GM18499 (cell line): ENCODE measurements around the gene KCTD5.
"Not testable (repeated sequence)": the region's sequence is repeated elsewhere in the genome, so short reads cannot be mapped to it uniquely, and the experiment has no call there.

Experiments
- ATAC-seq: cut with Tn5 transposase; IDR thresholded peaks from one replicate; pipeline ENCODE4 v1.9.1; 2021; ENCODE audit warnings: moderate number of reproducible peaks; ENCODE audit not compliant: insufficient read depth, unreplicated experiment

Gene KCTD5

DNA sequence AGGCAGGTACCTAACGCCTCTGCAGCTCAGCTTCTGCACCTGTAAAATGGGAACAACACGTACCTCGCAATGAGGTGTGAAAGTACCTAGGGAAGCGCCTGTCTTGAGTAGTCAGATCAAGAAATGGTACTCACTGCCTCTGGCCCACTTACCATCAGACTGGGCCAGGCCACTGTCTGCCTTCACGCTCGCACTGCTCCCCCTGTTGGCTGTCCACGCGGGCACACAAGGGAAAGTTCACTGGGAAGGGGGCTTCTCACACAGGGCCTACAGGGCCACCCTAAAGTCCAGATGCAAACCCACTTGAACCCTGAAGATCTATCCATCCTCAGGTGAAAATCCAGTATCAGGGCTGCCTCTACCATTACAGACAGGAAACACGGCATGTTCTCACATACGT lies 11.1 kb upstream of the KCTD5 start:
- ATAC-seq = not testable (repeated sequence)

GRCh38 chr16:2671741-2672140 lies 10.6 kb upstream of the KCTD5 start:
- no peak for ATAC-seq

DNA sequence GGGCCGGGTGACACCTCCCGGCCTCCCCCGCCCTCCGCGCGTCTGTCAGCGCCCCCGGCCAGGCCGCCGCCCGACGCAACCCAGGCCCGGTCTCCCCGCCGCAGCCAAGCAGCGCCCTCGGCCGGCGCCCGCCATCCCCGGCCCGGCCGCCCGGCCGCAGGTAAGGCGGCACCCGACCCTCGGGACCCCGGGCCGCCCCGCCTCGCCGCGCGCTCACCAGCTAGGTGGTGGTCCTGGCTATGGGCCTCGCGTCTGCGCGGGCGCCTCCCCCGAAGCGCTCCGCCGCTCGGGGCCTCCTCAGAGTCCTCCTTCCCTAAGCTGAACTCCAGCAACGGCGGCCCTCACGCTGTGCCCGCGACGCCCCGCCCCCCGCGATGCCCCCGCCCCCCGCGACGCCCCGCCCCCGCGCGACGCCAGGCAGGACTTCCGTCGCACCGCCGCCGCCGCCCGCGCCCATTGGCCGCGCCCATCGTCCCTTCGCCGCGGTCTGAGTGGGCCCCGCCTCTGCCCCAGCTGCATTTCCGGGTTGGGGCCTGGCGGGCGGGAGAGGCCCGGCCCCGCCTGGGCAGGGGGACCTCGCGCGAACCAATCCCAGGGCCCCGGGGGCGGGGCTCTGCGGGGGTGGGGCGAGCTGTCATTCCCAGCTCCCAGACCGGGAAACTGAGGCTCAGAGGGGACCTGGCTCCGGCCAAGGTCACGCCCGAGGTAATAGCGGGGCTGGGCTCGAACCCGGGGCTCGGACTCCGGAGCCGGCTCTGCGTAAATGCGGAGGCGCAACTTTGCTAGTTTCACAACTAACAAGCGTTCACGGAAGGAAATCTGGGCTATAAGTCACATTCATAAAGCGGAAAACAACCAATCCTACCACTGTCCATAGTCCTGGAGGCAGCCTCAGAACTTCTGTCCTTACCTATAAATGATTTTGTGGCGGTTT lies 9.0 kb upstream of the KCTD5 start:
- no peak for ATAC-seq

DNA sequence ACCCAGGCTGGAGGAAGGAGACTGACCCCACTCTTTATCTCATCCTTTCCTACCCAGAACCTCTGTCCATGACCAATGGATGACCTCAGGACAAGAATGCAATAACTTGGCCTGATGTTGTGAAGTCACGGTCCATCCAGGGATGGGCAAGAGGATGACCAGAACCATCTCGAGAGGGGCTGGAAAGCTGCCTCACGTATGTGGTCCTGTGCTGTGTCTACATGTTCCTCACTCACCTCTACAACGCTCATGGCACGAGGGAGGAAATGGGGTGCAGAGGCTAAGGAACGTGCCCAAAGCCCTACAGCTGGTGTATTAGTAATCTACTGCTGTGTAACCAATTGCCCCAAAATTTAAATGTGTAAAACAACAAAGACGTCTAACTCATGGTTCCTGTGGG lies 7.3 kb upstream of the KCTD5 start:
- ATAC-seq = no peak

GRCh38 chr16:2675714-2676113 lies 6.6 kb upstream of the KCTD5 start:
- ATAC-seq = no peak

DNA sequence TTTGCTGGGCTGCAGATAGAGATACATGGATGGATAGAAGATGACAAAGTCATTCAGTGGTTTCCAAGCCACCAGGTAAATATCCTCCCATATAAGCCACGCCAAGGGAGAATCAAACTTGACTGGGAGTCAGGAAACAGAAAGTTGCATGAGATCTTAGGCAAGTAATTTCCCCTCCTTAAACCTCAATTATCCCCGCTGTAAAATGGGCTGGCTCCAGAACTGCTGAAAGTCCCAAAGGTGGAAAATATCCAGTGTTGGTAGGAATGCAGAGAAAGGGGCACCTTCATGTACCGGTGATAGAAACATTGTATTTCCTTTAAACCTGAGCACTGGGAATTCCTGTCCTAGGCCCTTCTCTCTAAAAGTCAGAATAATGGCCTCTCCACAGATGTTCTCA lies 5.4 kb upstream of the KCTD5 start:
- not testable (repeated sequence) for ATAC-seq

DNA sequence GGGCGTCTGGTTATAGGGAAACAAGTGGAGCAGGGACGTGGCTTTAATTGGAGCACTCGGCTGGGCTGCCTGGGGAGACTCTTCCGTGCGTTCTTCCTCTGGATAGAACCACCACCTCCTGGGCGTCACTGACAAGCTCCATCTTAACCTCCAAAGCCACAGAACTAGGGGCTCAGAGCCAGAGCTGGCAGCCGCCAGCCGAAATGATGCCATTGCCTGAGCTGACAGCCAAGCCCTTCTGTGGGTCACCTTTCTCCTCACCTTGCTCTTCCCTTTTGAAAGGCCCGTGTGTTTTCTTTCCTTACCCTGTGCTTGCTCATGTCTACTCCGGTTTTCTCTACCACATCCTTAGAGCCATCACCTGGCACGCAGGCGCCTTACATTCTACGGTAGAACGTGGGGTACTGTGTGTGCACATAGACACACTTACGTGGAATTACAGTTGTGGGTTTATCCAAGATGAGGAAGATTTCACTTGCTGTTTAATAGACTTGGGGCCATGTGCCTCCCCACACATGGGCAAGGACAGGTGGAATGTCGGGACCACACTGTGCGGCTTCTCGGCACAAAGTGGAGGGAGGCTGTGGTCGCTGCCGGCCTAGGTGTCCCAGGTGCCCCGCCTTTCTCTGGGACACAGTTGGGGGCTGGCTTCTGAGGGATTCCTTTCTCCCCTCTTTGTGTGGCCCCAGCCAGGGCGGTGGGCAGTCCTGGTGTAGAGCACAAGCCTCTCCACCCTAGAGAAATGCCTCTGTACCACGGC lies 3.9 kb upstream of the KCTD5 start:
- not testable (repeated sequence) for ATAC-seq

DNA sequence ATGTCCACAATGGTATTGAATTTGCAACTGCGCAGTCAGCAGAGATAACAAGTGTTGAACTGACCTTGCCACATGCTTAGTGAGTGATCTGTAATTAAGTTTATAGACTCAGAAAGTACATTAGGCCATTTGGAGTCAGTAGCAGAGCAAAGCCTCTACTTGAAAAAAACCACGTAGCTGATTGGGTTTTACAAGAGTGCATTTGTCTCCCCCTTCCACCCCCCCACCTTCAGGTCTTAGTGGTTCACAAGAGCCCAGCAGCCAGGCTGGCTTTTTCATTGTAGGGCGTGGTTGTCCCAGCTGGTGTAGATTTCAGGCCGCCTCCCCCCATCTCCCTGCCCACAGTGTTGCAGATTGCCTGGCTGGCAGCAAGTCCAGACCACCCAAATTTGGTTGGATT lies 2.4 kb upstream of the KCTD5 start:
- ATAC-seq = not testable (repeated sequence)

- ATAC-seq = not testable (repeated sequence)
These were observed 2.0 kb upstream of the KCTD5 start for GRCh38 chr16:2680360-2680759.

DNA sequence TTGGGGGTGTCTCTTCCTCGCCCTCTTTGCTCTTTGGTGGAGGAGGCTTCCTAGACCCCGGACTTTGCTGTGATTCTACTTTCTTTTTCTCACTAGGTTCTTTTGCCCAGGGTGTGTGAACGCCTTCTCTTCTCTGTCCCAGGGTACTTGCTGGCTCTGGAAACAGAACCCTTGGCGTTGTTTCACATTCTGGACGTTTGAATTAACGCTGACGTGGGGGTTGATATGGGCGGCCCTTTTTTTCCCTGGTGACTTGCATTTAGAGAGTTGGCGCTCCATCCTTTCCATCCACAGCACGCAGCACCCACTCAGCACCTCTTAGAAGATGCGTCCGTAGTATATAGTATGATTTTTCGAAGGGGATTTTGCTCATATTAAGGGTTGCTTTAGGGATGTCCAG lies 718 bp downstream of the KCTD5 start:
- not testable (repeated sequence) for ATAC-seq

GRCh38 chr16:2686075-2686474 lies 3.8 kb downstream of the KCTD5 start:
- not testable (repeated sequence) for ATAC-seq

DNA sequence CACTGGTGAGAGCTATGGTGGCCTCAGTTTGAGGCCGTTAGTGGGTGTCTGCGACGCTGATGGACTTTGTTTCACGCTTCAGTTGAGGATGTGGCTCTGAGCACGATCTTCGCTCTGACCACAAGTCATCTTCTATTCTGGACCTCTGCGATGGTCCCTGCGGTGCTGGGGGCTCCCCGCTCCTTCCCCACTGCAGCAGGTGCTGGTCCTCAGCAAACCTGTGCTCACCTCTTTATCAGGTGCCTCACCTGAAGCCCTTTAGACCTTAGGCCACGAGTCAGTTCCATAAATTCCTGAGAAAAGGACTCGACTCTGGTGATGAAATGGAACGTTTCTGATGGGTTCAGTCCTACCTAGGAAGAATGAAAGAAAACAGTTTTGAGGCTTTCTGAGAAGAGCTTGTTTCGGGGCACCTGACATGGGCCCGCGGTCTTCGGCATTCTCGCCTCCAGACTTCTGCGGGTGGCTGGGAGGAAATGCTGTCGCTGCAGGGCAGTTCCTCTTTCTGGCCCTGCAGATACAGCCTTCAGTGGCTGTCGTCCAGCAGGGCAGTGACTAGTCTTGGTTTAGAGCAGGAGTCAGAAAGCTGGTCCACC lies 4.7 kb downstream of the KCTD5 start:
- ATAC-seq = no peak

- ATAC-seq = no peak
These were observed 5.4 kb downstream of the KCTD5 start for GRCh38 chr16:2687531-2688308.

DNA sequence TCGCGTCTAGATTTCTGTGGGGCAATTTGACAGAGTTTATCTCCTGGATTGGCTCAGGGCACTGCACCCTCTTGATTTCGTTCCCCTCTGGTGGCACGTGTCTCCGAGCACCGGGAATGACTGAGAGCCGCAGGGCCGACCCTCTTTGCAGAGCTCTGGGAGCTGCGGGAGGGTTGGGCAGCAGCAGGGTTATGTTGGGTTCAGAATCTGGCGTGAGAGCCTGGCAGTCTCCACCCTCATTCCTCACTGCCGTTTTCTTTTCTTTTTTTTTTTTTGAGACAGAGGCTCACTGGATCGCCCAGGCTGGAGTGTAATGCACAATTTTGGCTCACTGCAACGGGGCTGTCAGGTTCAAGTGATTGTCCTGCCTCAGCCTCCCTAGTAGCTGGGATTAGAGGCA lies 7.1 kb downstream of the KCTD5 start:
- not testable (repeated sequence) for ATAC-seq

DNA sequence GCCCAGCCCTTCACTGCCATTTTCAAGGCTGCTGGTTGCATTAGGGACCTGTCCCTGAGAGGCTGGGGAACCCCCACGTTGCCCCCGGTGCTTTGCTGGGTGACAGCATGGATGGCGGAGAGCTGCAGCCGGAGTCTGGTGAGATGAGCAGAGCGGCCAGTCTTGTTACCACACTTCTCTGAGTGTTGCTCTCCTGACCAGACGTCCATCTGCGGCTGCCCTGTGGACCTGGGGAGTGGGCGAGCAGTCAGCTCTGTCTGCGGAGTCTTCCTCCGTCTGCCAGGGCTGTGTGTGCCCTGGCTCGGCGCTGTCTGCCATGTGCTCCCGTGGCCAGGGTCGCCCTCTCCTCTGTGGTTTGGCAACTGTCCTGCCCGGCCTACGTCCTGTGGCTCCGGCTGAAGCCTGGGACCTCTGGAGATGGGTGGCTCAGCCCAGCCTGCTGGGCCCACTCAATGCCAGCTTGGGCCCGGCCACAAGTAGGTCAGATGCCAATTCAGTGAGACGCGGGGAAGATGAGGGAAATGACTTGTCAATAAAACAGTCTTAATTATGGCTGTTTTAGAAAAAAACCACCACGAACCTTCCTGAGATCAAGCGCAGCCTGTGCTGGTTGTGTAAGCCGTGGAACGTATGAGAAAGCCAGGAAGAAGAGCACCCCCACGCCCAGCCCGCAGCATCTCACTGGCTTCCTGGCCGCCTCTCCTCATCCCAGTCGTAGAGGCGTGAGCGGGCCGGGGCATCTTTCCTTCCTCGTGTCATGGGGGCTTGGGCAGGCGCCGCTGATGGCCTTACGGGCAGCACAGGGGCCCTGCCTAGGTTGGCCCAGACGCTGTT lies 7.9 kb downstream of the KCTD5 start:
- ATAC-seq = no peak

- ATAC-seq = no peak
These were observed 8.5 kb downstream of the KCTD5 start for GRCh38 chr16:2690852-2691251.

- ATAC-seq = no peak
These were observed 9.3 kb downstream of the KCTD5 start for GRCh38 chr16:2691491-2692248.

- no peak for ATAC-seq
These were observed 10.1 kb downstream of the KCTD5 start for GRCh38 chr16:2692251-2692947.
